GM12892 (cell line): ENCODE measurements around the gene DIPK1C.

Experiments used
- POLR2A ChIP-seq: IDR thresholded peaks from 2 replicates; pipeline ENCODE4 v1.6.1; 2011; ENCODE audit warnings: low read depth, low read length, control low read depth
- POLR2AphosphoS5 ChIP-seq: IDR thresholded peaks from 2 replicates; pipeline ENCODE4 v1.6.1; 2011; ENCODE audit warnings: low read depth, low read length, control low read depth
- TAF1 ChIP-seq: IDR thresholded peaks from 2 replicates; pipeline ENCODE4 v1.6.1; 2011; ENCODE audit warnings: low read depth, mild to moderate bottlenecking, control low read depth, low read length, borderline replicate concordance

DNA sequence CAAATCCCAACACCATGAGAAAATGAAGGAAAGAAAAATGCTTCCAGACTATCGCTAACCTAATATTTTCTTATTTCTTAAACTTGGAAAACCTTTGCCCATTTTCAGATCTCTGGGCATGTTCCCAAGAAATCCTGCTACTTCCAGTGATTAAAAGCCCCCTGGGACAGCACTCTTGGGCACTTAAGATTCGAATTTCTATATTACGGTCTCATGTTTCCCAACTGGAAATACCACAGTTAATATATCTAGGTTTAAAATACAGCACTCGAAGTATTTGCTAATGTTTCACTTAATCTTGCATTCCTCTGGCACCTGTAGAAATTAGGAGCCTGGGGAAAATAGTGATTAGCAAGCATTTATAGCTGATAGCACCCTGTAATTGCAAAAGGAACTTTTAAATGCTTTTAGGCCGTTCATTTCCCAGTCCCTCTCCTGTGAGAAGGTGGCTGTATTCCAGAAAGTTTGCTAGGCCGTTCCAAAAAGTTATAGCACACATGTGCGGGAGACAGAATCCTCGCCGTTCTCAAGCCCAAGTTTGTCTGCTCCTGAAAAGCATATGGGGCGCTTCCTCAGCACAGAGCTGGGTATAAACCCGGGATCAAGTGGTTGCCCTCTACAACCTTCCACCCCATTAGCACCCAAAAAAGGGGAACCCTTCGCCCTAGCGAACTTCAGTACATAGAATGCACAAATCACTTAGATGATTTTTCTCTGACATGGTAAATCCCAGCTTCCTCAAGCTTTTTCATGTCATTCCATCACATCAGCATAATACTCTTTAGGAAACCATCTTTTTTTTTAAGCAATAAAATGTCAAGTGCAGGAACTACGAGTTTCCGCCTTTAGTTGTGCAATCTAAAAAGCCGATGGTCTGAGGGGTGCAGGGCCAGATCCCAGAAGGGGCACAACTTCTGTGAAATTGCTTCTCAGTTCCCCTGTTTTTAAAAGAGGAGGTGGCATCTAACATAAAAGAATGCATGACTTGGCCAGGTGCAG, 60.6 kb downstream of the DIPK1C start:
- TF ChIP-seq TAF1 (no peak), POLR2A (no peak), POLR2AphosphoS5 (no peak)
